Measurements from ENCODE around the gene ZBTB8A. TPM values are rescaled to one million over a fixed set of nuclear protein-coding genes. Genes with fewer than 3 reads are reported as not detected.

Gene ZBTB8A
- total RNA-seq, 1 experiment from 2014 or later: 3.5 TPM

- no peaks in the 10 kb centered on the region for H3K36me3 ChIP-seq (ENCODE audit: low read depth, low read length)
- ChIA-PET CTCF (no interaction called here), POLR2A (ENCODE audit: unreplicated experiment) (no interaction called here)
- no peak overlapping the region for H2AFZ ChIP-seq (ENCODE audit: low read length)
- TF ChIP-seq EZH2phosphoT487 (IDR thresholded peaks at IDR 0.05; ENCODE audit: borderline replicate concordance, low read length) (no peak), CTCF (conservative IDR thresholded peaks at IDR 0.05; ENCODE audit: low read depth, low read length) (no peak), EZH2 (IDR thresholded peaks at IDR 0.05; ENCODE audit: low read length, unreplicated experiment) (no peak)
- H3K9ac ChIP-seq (ENCODE audit: low read length): no peak overlapping the region
- H3K4me1 ChIP-seq (ENCODE audit: insufficient read depth, low read length): no peaks in the 10 kb centered on the region
- no TSS peak for BruUV-seq (replicated peaks)
- H4K20me1 ChIP-seq (ENCODE audit: low read length): no peaks in the 10 kb centered on the region
- no peak overlapping the region for H3K27ac ChIP-seq (ENCODE audit: low read length)
- DNase-seq (no peak), ATAC-seq (no peak)
- no peaks in the 10 kb centered on the region for H3K9me2 ChIP-seq (replicated peaks; ENCODE audit: low read length)
- H3K4me2 ChIP-seq (ENCODE audit: low read length): no peak overlapping the region
- no peaks in the 10 kb centered on the region for H3K27me3 ChIP-seq (ENCODE audit: low read length)
- H3K79me2 ChIP-seq (ENCODE audit: low read length): no peaks in the 10 kb centered on the region
- intact Hi-C loops (cut with micrococcal nuclease): no loop called here
- no peaks in the 10 kb centered on the region for H3K9me3 ChIP-seq (ENCODE audit: low read length)
- H3F3A ChIP-seq (ENCODE audit: low read length, unreplicated experiment): no peaks in the 10 kb centered on the region
- no peak overlapping the region for H3K4me3 ChIP-seq (ENCODE audit: low read length)
Observed at GRCh38 chr1:32600034-32600433, 60.8 kb downstream of the ZBTB8A start.

DNA sequence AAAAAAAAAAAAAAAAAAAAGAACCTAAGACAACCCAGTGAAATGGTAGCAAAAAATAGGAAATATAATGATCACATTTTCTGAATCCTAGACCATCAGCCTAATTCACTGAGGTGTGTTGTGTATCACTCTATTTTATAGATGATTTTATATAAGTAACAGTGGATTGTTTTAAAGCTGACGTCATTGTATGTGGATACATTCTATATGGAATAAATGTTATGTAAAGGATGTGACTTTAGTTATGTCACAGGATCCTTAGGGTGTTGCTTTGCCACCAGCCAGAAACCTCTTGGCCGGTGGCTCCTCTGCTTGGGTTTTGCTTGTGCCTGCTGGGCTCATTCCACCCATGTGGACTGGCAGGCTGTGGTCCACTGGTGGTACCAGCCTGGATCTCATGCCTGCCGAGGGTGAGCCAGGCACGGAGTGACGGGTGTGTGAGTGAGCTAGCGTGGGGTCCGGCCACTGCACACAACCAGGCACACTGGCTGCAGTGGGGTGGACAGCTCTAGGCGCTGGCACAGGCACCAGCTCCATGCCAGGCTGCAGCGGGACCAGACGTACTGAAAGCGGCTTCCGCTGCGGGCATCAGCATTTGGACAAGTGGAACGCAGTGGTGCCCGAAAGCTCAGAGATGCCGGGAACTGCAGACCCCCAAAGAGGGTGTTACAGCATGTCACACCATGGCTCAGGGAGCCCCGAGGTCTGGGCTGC lies 66.6 kb downstream of the ZBTB8A start:
- no peaks in the 10 kb centered on the region for H4K20me1 ChIP-seq (ENCODE audit: low read length)
- H3K9ac ChIP-seq (ENCODE audit: low read length): no peak overlapping the region
- no peaks in the 10 kb centered on the region for H3F3A ChIP-seq (ENCODE audit: low read length, unreplicated experiment)
- DNase-seq (no peak), ATAC-seq (no peak)
- intact Hi-C loops (cut with micrococcal nuclease): no loop called here
- no TSS peak for BruUV-seq (replicated peaks)
- no peak overlapping the region for H2AFZ ChIP-seq (ENCODE audit: low read length)
- H3K79me2 ChIP-seq (ENCODE audit: low read length): no peaks in the 10 kb centered on the region
- no peaks in the 10 kb centered on the region for H3K9me2 ChIP-seq (replicated peaks; ENCODE audit: low read length)
- TF ChIP-seq EZH2 (IDR thresholded peaks at IDR 0.05; ENCODE audit: low read length, unreplicated experiment): no peak
- TF ChIP-seq CTCF (conservative IDR thresholded peaks at IDR 0.05; ENCODE audit: low read depth, low read length): no peak
- TF ChIP-seq EZH2phosphoT487 (IDR thresholded peaks at IDR 0.05; ENCODE audit: borderline replicate concordance, low read length): no peak
- H3K36me3 ChIP-seq (ENCODE audit: low read depth, low read length): no peaks in the 10 kb centered on the region
- no peak overlapping the region for H3K27ac ChIP-seq (ENCODE audit: low read length)
- no peaks in the 10 kb centered on the region for H3K27me3 ChIP-seq (ENCODE audit: low read length)
- POLR2A ChIA-PET (ENCODE audit: unreplicated experiment): no interaction called here
- no peaks in the 10 kb centered on the region for H3K4me1 ChIP-seq (ENCODE audit: insufficient read depth, low read length)
- no peak overlapping the region for H3K4me2 ChIP-seq (ENCODE audit: low read length)
- no peaks in the 10 kb centered on the region for H3K9me3 ChIP-seq (ENCODE audit: low read length)
- H3K4me3 ChIP-seq (ENCODE audit: low read length): no peak overlapping the region
- CTCF ChIA-PET: no interaction called here

DNA sequence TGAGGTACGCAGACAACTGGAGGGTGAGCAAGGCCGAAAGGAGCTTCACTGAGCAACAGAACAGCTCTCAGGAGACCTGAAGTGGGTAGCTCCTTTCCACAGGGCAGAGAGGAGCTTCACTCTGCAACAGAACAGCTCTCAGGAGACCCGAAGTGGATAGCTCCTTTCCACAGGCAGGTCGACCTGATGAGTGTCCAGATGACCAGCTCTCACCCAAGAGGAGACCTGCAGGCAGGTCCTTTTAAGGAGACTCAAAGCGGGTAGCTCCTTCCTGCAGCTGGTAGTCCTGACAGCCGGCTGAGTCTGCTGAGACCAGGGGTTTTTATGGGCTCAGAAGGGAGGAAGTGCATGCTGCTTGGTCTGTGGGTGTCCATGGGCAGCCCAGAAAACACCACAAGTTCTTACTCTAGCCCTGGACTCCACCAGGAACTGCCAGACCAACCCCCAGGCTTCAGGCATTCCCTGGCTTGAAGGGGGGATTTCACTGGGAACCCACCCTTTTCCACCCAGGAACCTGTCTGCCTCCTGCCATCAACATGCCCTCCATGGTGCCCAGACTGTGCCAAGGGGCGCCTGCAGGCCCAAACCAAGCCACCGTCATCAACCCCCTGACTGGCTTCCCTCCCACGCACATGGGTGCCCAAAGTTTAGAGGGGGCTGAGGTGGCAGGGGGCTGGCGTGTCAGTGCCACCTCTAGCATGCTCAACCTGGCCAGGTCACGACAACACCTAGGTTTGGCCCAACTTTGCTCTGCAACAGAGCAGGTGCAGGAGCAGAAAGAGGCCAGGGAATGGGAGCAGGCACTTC lies 67.5 kb downstream of the ZBTB8A start:
- H3K79me2 ChIP-seq (ENCODE audit: low read length): no peaks in the 10 kb centered on the region
- no peaks in the 10 kb centered on the region for H4K20me1 ChIP-seq (ENCODE audit: low read length)
- ATAC-seq (no peak), DNase-seq (no peak)
- ChIA-PET CTCF (no interaction called here), POLR2A (ENCODE audit: unreplicated experiment) (no interaction called here)
- H3K4me1 ChIP-seq (ENCODE audit: insufficient read depth, low read length): no peaks in the 10 kb centered on the region
- no peaks in the 10 kb centered on the region for H3K9me2 ChIP-seq (replicated peaks; ENCODE audit: low read length)
- H3K4me3 ChIP-seq (ENCODE audit: low read length): no peak overlapping the region
- H3K36me3 ChIP-seq (ENCODE audit: low read depth, low read length): no peaks in the 10 kb centered on the region
- H3K27ac ChIP-seq (ENCODE audit: low read length): no peak overlapping the region
- BruUV-seq (replicated peaks): no TSS peak
- H3K9me3 ChIP-seq (ENCODE audit: low read length): no peaks in the 10 kb centered on the region
- H3K9ac ChIP-seq (ENCODE audit: low read length): no peak overlapping the region
- TF ChIP-seq CTCF (conservative IDR thresholded peaks at IDR 0.05; ENCODE audit: low read depth, low read length) (no peak), EZH2phosphoT487 (IDR thresholded peaks at IDR 0.05; ENCODE audit: borderline replicate concordance, low read length) (no peak), EZH2 (IDR thresholded peaks at IDR 0.05; ENCODE audit: low read length, unreplicated experiment) (no peak)
- intact Hi-C loops (cut with micrococcal nuclease): no loop called here
- no peaks in the 10 kb centered on the region for H3K27me3 ChIP-seq (ENCODE audit: low read length)
- no peak overlapping the region for H3K4me2 ChIP-seq (ENCODE audit: low read length)
- H3F3A ChIP-seq (ENCODE audit: low read length, unreplicated experiment): no peaks in the 10 kb centered on the region
- no peak overlapping the region for H2AFZ ChIP-seq (ENCODE audit: low read length)
